MM.1S (cell line): Measurements from ENCODE around the gene SEC22B.
A peak's percentile ranks its signal among the peaks of the same experiment; 100 is the strongest.
"Not testable (repeated sequence)": the region's sequence is repeated elsewhere in the genome, so short reads cannot be mapped to it uniquely, and the experiment has no call there.

Experiments
- DNase-seq: peaks from one replicate; pipeline ENCODE4 v3.0.0-alpha.2; 2015
- H2AFZ ChIP-seq: fragments of 300-600 bp; sonication (generic); 2 replicates; pipeline ENCODE4 v1.6.0; 2016; ENCODE audit warnings: antibody characterized with exemption, low read length
- H3F3A ChIP-seq: fragments of 300-600 bp; sonication (generic); 2 replicates; pipeline ENCODE4 v1.6.1; 2016; ENCODE audit warnings: mild to moderate bottlenecking, antibody characterized with exemption, low read length, moderate library complexity, mixed read lengths; ENCODE audit not compliant: insufficient read depth
- H3K27ac ChIP-seq: fragments of 300-600 bp; sonication (generic); 2 replicates; pipeline ENCODE4 v1.5.1; 2016; ENCODE audit warnings: mild to moderate bottlenecking, low read length
- H3K27me3 ChIP-seq: fragments of 300-600 bp; sonication (generic); replicated peaks from 2 replicates; pipeline ENCODE4 v1.6.0; 2016; ENCODE audit warnings: low read length; ENCODE audit not compliant: insufficient read depth
- H3K36me3 ChIP-seq: fragments of 300-600 bp; sonication (generic); replicated peaks from 2 replicates; pipeline ENCODE4 v1.6.1; 2016; ENCODE audit warnings: mild to moderate bottlenecking, low read length, mixed read lengths; ENCODE audit not compliant: insufficient read depth
- H3K4me1 ChIP-seq: fragments of 300-600 bp; sonication (generic); 2 replicates; pipeline ENCODE4 v1.6.1; 2016; ENCODE audit warnings: low read length, mixed read lengths
- H3K4me2 ChIP-seq: fragments of 300-600 bp; sonication (generic); 2 replicates; pipeline ENCODE4 v1.6.0; 2016; ENCODE audit warnings: low read depth, low read length
- H3K4me3 ChIP-seq: fragments of 300-600 bp; sonication (generic); 2 replicates; pipeline ENCODE4 v1.5.1; 2016; ENCODE audit warnings: low read length, mixed read lengths
- H3K79me2 ChIP-seq: fragments of 300-600 bp; sonication (generic); 2 replicates; pipeline ENCODE4 v1.6.1; 2016; ENCODE audit warnings: mixed run types, low read length, mixed read lengths
- H3K9ac ChIP-seq: fragments of 300-600 bp; sonication (generic); 2 replicates; pipeline ENCODE4 v1.6.1; 2016; ENCODE audit warnings: low read length, mixed read lengths
- H3K9me2 ChIP-seq: fragments of 300-600 bp; sonication (generic); replicated peaks from 2 replicates; pipeline ENCODE4 v1.6.1; 2016; ENCODE audit warnings: mild to moderate bottlenecking, low read length, mixed read lengths; ENCODE audit not compliant: insufficient read depth
- H3K9me3 ChIP-seq: fragments of 300-600 bp; sonication (generic); replicated peaks from 2 replicates; pipeline ENCODE4 v1.6.1; 2016; ENCODE audit warnings: mild to moderate bottlenecking, low read length, mixed read lengths; ENCODE audit not compliant: insufficient read depth
- H4K20me1 ChIP-seq: fragments of 300-600 bp; sonication (generic); 2 replicates; pipeline ENCODE4 v1.6.1; 2016; ENCODE audit warnings: mild to moderate bottlenecking, low read length, moderate library complexity, mixed read lengths; ENCODE audit not compliant: insufficient read depth
- EZH2 ChIP-seq: fragments of 300-600 bp; sonication (generic); optimal IDR thresholded peaks from 2 replicates; pipeline ENCODE3; 2017; ENCODE audit warnings: low read depth, mild to moderate bottlenecking, antibody characterized with exemption, low read length, mixed read lengths
- EZH2phosphoT487 ChIP-seq: fragments of 300-600 bp; sonication (generic); IDR thresholded peaks from 2 replicates; pipeline ENCODE4 v1.6.1; 2018; ENCODE audit warnings: antibody characterized with exemption, low read length
- TF ChIP-seq, protein P1 (sequence below): fragments of 300-600 bp; sonication (generic); IDR thresholded peaks from 2 replicates; pipeline ENCODE4 v1.5.1; 2016; ENCODE audit warnings: antibody characterized with exemption, low read length, mixed read lengths

The SEC22B gene

DNA sequence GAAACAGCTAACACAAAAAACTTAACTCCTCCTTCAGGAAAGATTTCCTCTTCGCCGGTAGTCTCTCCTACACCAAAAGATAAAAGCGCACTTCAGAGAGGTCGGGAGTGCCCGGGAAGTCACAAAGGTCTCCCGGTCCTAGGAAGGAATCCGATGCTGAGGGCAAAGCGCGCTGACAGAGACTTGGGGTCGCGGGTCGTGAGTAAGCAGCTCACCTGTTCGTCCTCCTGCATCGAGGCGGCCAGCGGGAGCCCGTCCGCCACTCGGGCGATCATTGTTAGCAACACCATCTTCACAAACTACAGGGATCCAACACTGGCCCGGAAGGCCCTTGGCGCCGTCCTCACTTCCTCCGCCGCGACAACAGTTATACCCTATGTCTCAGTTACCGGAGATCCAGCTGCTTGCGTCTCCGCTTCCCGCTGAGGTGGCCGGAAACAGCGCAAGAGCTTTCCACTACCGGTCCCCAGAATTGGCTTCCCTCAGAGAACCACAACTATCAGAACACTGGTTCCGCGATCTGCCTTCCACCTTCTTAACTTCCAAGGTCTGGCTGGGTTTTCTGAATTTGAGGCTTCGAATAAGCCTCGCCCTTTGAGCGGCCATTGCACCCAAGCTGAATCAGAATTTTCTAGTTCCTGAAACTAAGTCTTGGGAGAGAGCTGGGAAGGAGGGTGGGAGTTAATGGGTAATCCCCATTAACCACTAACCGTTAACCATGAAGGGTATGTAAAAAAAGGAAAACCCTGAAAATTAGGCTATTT, at the start of gene SEC22B:
TSS of gene SEC22B (minus strand) at position 429 of the 764 bp plus-strand sequence. CDS start at position 290, 139 bp downstream.
- no peaks in the 10 kb centered on the region for H3F3A ChIP-seq
- peaks cover 10% of the 10 kb centered on the region for H3K79me2 ChIP-seq
- peak within 1 kb of the TSS; percentile 73; the same call in 1 of the 2 replicates for H3K27ac ChIP-seq
- H3K36me3 ChIP-seq = no peaks in the 10 kb centered on the region
- no peaks in the 10 kb centered on the region for H3K4me1 ChIP-seq
- no peaks in the 10 kb centered on the region for H4K20me1 ChIP-seq
- no peaks in the 10 kb centered on the region for H3K27me3 ChIP-seq
- DNase-seq = peak; percentile 81
- TF ChIP-seq, protein P1, sequence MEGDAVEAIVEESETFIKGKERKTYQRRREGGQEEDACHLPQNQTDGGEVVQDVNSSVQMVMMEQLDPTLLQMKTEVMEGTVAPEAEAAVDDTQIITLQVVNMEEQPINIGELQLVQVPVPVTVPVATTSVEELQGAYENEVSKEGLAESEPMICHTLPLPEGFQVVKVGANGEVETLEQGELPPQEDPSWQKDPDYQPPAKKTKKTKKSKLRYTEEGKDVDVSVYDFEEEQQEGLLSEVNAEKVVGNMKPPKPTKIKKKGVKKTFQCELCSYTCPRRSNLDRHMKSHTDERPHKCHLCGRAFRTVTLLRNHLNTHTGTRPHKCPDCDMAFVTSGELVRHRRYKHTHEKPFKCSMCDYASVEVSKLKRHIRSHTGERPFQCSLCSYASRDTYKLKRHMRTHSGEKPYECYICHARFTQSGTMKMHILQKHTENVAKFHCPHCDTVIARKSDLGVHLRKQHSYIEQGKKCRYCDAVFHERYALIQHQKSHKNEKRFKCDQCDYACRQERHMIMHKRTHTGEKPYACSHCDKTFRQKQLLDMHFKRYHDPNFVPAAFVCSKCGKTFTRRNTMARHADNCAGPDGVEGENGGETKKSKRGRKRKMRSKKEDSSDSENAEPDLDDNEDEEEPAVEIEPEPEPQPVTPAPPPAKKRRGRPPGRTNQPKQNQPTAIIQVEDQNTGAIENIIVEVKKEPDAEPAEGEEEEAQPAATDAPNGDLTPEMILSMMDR = no peak
- no peak for TF ChIP-seq EZH2
- TF ChIP-seq EZH2phosphoT487 = no peak
- H3K4me2 ChIP-seq = peak within 1 kb of the TSS; percentile 47; the same call in 1 of the 2 replicates
- no peaks in the 10 kb centered on the region for H3K9me3 ChIP-seq
- no peaks in the 10 kb centered on the region for H3K9me2 ChIP-seq
- peak within 1 kb of the TSS; percentile 84 for H2AFZ ChIP-seq
- peak within 1 kb of the TSS; percentile 92 for H3K9ac ChIP-seq
- H3K4me3 ChIP-seq = peak within 1 kb of the TSS; percentile 90

DNA sequence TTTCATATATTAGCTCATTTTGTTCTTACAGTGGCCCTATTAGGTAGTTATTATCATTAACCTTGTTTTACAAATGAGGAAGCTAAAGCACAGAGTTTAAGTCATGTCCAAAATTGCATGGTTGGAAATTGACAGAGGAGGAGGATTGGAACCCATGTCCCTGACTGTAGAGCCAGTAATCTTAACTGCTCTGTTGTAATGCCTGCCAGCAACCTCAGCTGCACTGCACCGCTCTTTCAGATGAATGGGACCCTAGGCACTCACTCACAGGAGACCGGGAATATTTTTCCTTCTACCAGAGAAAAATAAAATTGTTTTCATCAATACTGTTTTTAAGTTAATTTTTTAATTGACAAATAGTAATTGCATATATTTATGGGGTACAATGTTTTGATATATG, 41.6 kb upstream of the SEC22B start:
- H3K79me2 ChIP-seq, H3K4me1 ChIP-seq, H2AFZ ChIP-seq, H3K27ac ChIP-seq, H3K9me2 ChIP-seq, H3K36me3 ChIP-seq, H3K27me3 ChIP-seq, H3F3A ChIP-seq, H3K4me3 ChIP-seq, DNase-seq, H3K9ac ChIP-seq, H4K20me1 ChIP-seq, H3K4me2 ChIP-seq, H3K9me3 ChIP-seq: not testable (repeated sequence)

DNA sequence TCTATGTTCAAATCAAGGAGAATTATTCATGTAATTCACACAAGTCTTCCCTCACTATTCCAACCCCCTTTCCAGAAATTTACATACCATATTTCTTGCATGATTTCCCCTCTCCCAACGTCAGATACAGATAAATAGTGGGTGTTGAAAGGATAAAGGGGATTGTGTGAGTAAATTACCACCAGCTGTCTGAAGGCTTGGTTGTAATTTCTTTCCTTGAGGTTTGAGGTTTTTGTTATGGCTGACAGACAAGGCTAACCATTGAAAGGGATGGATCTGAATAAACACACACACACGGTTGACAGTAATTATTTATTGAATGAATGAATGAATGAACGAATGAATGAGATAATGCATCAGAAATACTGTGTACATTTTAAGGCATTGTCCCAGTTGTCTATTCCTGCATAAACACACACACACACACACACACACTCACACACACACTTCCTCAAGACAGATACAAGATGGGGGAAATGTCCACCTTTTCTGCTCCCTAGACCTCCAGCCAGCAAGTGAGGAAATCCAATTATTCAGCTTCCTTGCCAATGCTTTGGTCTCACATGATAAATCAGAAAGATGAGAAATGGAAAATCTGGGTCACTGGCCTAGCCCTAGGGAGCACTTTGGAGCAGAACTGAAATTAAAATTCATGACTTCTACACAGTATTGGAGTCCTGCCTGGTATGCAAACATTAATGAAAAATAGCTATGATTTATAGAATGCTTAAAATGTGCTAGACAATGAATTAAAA, 41.0 kb upstream of the SEC22B start:
- not testable (repeated sequence) for H4K20me1 ChIP-seq, H3K9me2 ChIP-seq, H3K9me3 ChIP-seq, H3K4me1 ChIP-seq, H2AFZ ChIP-seq, H3K4me3 ChIP-seq, H3K9ac ChIP-seq, H3K27me3 ChIP-seq, H3K36me3 ChIP-seq, H3K4me2 ChIP-seq, H3K79me2 ChIP-seq, H3K27ac ChIP-seq, H3F3A ChIP-seq, DNase-seq

DNA sequence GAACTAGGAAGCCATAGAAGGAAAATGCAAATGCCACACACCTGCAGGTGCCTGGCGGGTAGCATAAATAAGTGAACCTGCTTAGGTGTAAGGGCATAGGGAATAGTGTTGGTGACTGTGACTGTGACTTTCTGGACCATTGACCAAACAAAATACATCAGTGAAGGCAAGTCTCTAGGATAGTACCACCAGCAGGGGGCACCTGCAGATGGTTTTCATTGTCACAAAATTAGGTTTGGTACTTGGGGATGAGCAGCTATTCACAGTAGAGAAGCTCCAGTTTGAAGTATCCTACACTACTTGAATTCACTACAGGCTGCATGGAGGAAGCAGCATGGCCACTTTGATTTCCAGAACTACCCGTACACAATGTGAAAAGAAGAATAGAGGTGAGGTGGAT, 37.3 kb upstream of the SEC22B start:
- H3K9me2 ChIP-seq = not testable (repeated sequence)

DNA sequence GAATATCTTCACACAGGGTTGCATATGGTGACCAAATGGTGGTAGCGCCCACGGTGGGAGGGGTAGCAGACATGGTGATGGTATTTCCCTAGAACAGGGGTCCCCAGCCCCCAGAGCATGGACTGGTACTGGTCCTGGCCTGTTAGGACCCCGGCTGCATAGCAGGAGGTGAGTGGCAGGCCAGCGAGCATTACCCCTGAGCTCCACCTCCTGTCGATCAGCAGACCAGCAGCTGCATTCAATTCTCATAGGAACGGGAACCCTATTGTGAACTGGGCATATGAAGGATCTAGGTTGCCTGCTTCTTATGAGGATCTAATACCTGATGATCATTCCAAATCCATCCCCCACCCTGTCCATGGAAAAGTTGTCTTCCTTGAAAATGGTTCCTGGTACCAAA, 34.4 kb upstream of the SEC22B start:
- H3K9me2 ChIP-seq, H3K79me2 ChIP-seq, H3K27ac ChIP-seq, H2AFZ ChIP-seq, H3F3A ChIP-seq, H3K4me1 ChIP-seq, H3K4me3 ChIP-seq, H4K20me1 ChIP-seq, H3K36me3 ChIP-seq, DNase-seq, H3K27me3 ChIP-seq, H3K4me2 ChIP-seq, H3K9ac ChIP-seq, H3K9me3 ChIP-seq: not testable (repeated sequence)

More for the DNA sequence above, 37.3 kb upstream of the SEC22B start:
- not testable (repeated sequence) for H3K9ac ChIP-seq, H3K36me3 ChIP-seq, H3K4me3 ChIP-seq, H3K27ac ChIP-seq, H3K4me2 ChIP-seq, H3K79me2 ChIP-seq, H3K9me3 ChIP-seq, H2AFZ ChIP-seq, DNase-seq, H3K4me1 ChIP-seq, H3F3A ChIP-seq, H4K20me1 ChIP-seq, H3K27me3 ChIP-seq

DNA sequence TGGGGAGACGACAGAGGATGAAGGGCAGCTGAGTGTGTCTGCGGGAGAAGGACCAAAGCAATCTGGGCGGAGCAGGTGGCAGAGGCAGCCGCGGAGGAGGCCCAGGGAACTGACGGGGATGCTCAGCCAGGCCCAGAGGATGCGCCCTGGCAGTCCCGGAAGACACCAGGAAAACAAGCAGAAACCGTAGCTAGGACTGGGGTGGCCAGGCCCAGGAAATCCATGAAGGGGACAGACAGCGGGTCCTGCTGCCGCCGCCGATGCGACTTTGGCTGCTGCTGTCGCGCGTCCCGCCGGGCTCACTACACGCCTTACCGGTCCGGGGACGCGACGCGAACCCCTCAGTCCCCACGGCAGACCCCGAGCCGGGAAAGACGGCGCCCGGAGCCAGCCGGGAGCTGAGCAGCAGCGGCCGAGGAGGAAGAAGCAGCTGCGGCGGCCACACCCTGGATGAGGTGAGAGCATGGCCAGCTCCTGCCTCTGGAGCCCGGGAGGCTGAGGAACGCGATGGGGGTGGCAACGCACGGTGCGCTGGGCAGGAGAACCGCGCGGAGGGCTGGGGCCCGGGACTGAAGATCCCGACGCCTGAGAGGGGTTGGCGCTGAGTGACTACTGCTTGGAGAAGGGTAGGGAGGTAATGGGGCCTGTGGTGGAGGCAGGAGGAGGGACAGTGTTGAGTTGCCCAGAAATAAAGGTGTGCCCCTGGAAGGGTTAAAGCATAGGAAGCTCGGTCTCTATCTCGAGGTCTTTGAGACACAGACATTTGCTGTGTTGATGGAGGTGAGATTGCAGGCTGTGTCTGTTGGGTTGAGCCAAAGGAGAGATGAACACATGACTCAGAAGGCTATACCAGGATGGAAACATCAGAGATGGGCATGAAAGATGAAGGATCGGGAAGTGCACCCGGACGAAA, 20.8 kb upstream of the SEC22B start:
- not testable (repeated sequence) for H3F3A ChIP-seq, H3K9ac ChIP-seq, H3K27ac ChIP-seq, H3K27me3 ChIP-seq, DNase-seq, H3K4me2 ChIP-seq, H3K4me3 ChIP-seq, H3K36me3 ChIP-seq, H3K9me2 ChIP-seq, H2AFZ ChIP-seq, H3K9me3 ChIP-seq, H4K20me1 ChIP-seq, H3K79me2 ChIP-seq, H3K4me1 ChIP-seq
